ENCODE measurements around the gene OR56B1.

Gene OR56B1

DNA sequence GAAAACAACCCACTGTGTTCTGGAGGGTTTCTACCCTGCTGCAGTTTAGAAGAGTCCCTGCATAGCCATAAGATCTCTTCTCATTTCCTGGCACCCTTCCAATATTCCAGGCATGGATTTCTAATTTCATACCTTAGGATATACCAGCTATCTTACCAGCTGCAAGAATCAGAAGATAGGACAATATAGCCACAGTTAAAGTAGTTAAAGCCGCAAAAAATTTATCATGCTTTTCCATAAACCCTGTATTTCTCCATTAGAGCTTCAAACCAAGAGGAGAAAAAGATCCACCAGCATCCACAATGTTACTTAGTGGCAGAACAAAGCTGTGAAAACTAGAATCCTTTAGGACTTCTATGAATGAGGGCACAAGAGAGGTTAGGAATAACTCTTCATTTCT lies 8.6 kb upstream of the OR56B1 start:
- no peak for DNase-seq (ENCODE audit: low read depth)

DNA sequence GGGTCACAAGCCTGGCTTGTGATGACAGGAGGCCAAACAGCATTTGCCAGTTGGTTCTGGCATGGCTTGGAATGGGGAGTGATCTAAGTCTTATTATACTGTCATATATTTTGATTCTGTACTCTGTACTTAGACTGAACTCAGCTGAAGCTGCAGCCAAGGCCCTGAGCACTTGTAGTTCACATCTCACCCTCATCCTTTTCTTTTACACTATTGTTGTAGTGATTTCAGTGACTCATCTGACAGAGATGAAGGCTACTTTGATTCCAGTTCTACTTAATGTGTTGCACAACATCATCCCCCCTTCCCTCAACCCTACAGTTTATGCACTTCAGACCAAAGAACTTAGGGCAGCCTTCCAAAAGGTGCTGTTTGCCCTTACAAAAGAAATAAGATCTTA lies 843 bp downstream of the OR56B1 start:
- DNase-seq (ENCODE audit: low read depth) = no peak

DNA sequence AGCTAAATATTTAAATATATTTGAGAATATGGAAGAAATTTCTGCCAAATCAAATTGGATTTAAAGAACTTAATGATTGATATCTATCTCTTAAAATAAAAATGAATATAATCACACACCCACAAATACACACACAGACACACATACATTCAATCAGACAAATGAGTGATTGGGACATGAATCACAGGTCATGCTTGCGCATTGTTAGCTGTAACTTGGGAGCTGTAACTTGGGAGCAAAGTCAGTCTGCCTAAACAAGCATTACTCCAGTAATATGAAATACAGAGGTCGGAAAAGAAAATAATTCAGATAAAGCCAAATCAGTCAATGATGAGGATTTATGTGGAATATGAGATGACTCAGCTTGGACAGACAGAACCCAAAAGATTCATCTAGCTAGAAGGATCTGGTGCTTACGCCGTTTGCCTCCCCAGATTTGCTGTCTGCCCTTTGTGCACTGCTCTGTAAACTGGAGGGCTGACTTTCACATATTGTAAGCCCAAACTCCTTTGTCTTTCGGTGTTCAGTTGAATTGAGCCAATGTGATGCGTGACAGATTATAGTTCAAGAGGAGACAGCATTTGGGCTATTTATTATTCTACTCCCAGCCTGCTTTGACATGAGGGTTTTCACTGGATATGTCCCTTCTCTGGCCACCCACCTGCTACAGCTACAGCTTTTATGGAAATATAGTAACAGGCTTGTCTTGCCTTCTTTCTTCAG lies 1.6 kb downstream of the OR56B1 start:
- DNase-seq (ENCODE audit: low read depth) = no peak

DNA sequence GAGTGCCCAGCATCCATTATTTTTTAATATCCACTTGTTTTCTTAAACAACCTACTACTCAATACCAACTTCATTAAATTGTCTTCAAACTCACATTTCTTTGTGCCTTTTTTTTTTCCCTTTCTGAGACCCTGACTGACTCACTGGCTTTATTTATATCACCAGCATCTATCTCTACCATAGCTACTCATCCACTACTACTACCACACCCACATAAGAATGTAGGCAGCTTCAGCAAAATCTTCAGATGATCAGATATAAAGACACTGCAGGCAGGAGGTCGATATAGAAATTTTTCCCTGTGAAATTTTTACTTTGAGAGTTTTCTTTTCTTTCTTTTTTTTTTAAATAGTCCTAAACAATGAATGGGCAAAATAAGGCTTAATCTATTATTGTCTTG lies 2.2 kb downstream of the OR56B1 start:
- DNase-seq (ENCODE audit: low read depth) = no peak

DNA sequence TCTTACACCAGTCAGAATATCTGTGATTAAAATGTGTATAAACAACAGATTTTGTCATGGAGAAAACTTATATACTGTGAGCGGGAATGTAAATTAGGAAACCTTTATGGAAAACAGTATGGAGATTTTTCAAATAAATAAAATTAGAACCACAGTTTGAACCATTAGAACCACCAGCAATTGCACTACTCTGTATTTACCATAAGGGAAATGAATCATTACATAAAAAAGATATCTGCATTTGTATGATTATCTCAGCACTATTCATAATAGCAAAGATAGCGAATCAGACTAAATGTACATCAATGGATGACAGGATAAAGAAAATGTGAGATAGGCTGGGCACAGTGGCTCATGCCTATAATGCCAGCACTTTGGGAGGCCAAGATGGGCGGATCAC lies 10.4 kb downstream of the OR56B1 start:
- DNase-seq (ENCODE audit: low read depth) = no peak

DNA sequence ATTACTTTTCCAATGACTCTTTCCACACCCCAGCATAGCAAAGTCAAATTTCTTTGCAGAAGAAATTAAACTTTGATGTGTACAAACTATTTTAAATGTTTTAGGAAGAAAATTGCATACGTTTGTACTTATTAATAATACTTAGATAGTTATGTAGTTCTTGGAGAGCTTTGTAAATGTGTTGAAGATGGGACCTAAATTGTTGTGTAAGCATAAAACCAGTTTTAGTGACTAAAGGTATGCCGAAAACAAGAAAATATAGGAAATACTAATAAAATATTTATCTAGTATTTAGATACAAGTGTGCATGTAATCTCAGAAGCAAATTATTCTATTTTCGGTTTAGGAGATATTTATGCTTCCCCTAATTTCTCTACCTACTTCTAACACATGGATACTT lies 13.6 kb downstream of the OR56B1 start:
- no peak for DNase-seq (ENCODE audit: low read depth)

DNA sequence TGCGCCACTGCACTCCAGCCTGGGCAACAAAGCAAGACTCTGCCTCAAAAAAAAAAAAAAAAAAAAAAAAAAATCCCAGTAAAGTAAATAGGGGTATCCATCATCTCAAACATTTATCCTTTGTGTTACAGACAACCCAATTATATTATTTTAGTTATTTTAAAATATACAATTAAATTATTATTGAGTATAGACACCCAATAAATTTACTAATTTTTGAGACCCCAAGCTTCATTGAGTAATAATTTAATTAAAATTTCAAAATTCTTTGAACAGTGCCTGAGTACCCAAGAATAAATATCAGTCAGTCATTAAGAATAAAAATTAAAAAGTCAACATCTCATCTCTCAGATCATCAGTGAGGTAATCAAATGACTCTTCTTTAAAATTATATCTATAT lies 17.7 kb downstream of the OR56B1 start, which contains the start of gene OR52N4:
OR52N4 (plus strand) TSS at position 301 of the 400 bp plus-strand sequence. CDS start 498 bp downstream, outside the sequence.
- no peak for DNase-seq (ENCODE audit: low read depth)

DNA sequence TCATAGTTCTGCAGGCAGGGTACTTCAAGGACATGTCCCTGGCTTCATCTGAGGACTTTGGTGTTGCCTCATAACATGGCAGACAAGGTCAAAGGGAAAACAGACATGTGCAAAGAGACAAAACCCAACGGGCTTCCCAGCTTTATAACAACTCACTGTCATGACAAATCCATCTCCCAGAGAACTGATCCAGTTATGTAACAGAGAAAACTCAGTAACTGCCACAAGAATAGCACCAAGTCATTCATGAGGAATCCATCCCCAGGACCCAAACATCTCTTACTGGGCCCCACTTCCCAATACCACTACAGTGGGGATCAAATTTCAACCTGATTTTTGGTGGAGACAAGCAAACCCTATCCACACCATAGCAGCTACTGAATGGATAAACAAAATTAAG lies 30.8 kb downstream of the OR56B1 start:
- no peak for DNase-seq (ENCODE audit: low read depth)

DNA sequence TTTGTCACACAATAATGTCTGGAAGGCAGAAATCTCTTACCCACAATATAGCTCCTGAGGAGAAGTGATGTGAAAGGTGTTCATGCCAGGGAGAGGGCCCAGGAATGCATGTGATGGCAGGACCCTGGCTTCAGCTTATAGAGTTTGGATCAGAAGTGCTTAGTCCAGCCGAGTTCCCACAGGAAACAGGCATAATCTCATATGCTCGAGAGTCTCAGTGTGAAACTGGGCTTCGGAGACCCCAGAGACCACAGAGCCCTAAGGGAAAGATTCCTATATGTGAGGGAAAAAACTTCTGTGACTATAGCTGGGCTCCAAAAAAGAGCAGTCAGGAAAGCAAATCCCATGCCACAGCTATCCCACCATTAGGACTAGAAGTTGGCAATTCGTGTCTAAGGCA lies 47.0 kb downstream of the OR56B1 start, which contains the start of gene OR52N5:
OR52N5 (minus strand) TSS at position 101 of the 400 bp plus-strand sequence. CDS start 4,721 bp downstream, outside the sequence.
- no peak for DNase-seq (ENCODE audit: low read depth)
